H1 (cell line): ENCODE measurements around the gene SUPT4H1. TPM values are rescaled to one million over a fixed set of nuclear protein-coding genes. Genes with fewer than 3 reads are reported as not detected.

Source experiments
- CTCF ChIA-PET: fragments of 300-600 bp; sonication (Branson Sonifier 250); formaldehyde crosslinking; loops from one replicate; lab custom pipeline; 2021; ENCODE audit not compliant: partially characterized antibody; lab: Charles Lee
- POLR2A ChIA-PET: fragments of 300-600 bp; sonication (Branson Sonifier 250); formaldehyde crosslinking; loops from one replicate; lab custom pipeline; 2021; ENCODE audit warnings: inconsistent platforms; ENCODE audit not compliant: partially characterized antibody; lab: Charles Lee
- DNase-seq, 2 experiments: peaks; one replicate each; pipeline versions ENCODE4 v3.0.0 to v3.0.0-alpha.2; 2010 to 2022; ENCODE audit warnings: low spot score in 2 of 2, low read depth in 1 of 2, mixed read lengths in 1 of 2
- FAIRE-seq: peaks from 2 replicates; lab custom pipeline; 2011; peaks lifted over from hg19 to GRCh38; lab: Jason Lieb, UNC
- H2AFZ ChIP-seq: 2 replicates; pipeline ENCODE4 v1.8.1; 2012; ENCODE audit warnings: low read length, inconsistent platforms
- H2AK5ac ChIP-seq: 2 replicates; pipeline ENCODE4 v1.6.1; 2013; ENCODE audit warnings: low read depth, low read length
- H2BK120ac ChIP-seq: replicated peaks from 2 replicates; pipeline ENCODE3; 2013; ENCODE audit warnings: low read depth, low read length, inconsistent platforms
- H2BK12ac ChIP-seq: 2 replicates; pipeline ENCODE4 v1.6.1; 2013; ENCODE audit warnings: low read depth, low read length
- H2BK15ac ChIP-seq: 2 replicates; pipeline ENCODE4 v1.6.1; 2013; ENCODE audit warnings: low read length
- H2BK20ac ChIP-seq: 2 replicates; pipeline ENCODE4 v1.6.1; 2013; ENCODE audit warnings: low read length
- H2BK5ac ChIP-seq: 2 replicates; pipeline ENCODE4 v1.6.1; 2013; ENCODE audit warnings: low read depth, low read length
- H3K14ac ChIP-seq: 2 replicates; pipeline ENCODE4 v1.6.1; 2013; ENCODE audit warnings: inconsistent platforms; ENCODE audit not compliant: insufficient read length
- H3K18ac ChIP-seq: 2 replicates; pipeline ENCODE4 v1.6.1; 2013; ENCODE audit warnings: low read length; ENCODE audit errors: extremely low read depth
- H3K23ac ChIP-seq: 2 replicates; pipeline ENCODE4 v1.6.1; 2013; ENCODE audit warnings: inconsistent platforms; ENCODE audit not compliant: insufficient read length
- H3K23me2 ChIP-seq: 2 replicates; pipeline ENCODE4 v1.6.1; 2013; ENCODE audit warnings: low read depth, low read length
- H3K27ac ChIP-seq: 2 replicates; pipeline ENCODE4 v1.6.1; 2011; ENCODE audit warnings: low read depth, low read length, inconsistent platforms
- H3K27me3 ChIP-seq, 4 experiments: replicated peaks in 1 of 4; 1 replicate in 1 of 4; 2 replicates in 3 of 4; pipeline versions ENCODE4 v1.6.1 to v1.8.1; 2011 to 2013; ENCODE audit warnings: low read length in 3 of 4, mild to moderate bottlenecking in 3 of 4, inconsistent platforms in 2 of 4, mixed read lengths in 2 of 4, moderate library complexity in 1 of 4; ENCODE audit not compliant: control insufficient read depth in 3 of 4, insufficient read depth in 3 of 4; ENCODE audit errors: extremely low read depth in 1 of 4
- H3K36me3 ChIP-seq, 4 experiments: 2 replicates each; pipeline versions ENCODE4 v1.6.1 to v1.8.1; 2011 to 2013; ENCODE audit warnings: mild to moderate bottlenecking in 4 of 4, low read length in 3 of 4, moderate library complexity in 2 of 4, control low read depth in 1 of 4, inconsistent platforms in 1 of 4; ENCODE audit not compliant: insufficient read depth in 4 of 4, control insufficient read depth in 2 of 4
- H3K4ac ChIP-seq: replicated peaks from 2 replicates; pipeline ENCODE3; 2013; ENCODE audit warnings: low read length, low read depth, mixed read lengths, inconsistent platforms; ENCODE audit not compliant: insufficient read length
- H3K4me1 ChIP-seq, 4 experiments: replicated peaks in 1 of 4; 1 replicate in 1 of 4; 2 replicates in 3 of 4; pipeline versions ENCODE4 v1.6.1 to v1.8.1; 2011 to 2013; ENCODE audit warnings: low read length in 3 of 4, inconsistent platforms in 2 of 4, mixed read lengths in 1 of 4; ENCODE audit not compliant: insufficient read depth in 4 of 4, control insufficient read depth in 3 of 4
- H3K4me2 ChIP-seq, 2 experiments: 2 replicates each; pipeline versions ENCODE4 v1.6.1 to v1.8.1; 2011 to 2013; ENCODE audit warnings: low read depth in 2 of 2, low read length in 2 of 2, control low read depth in 1 of 2, inconsistent platforms in 1 of 2, mild to moderate bottlenecking in 1 of 2; ENCODE audit not compliant: insufficient read depth in 1 of 2
- H3K4me3 ChIP-seq, 4 experiments: fragments of 200-600, 300-600 bp in 1 of 4; sonication (generic), shearing (Covaris generic), sonication (Bioruptor Twin) in 1 of 4; 2 replicates each; pipeline versions ENCODE4 v1.5.1 to v1.8.1; 2011 to 2016; ENCODE audit warnings: low read length in 4 of 4, low read depth in 3 of 4, control low read depth in 2 of 4, inconsistent platforms in 2 of 4, mild to moderate bottlenecking in 2 of 4, mixed read lengths in 1 of 4, moderate library complexity in 1 of 4; ENCODE audit not compliant: insufficient read depth in 2 of 4; ENCODE audit errors: extremely low read depth in 1 of 4
- H3K56ac ChIP-seq: replicated peaks from 2 replicates; pipeline ENCODE3; 2013; ENCODE audit warnings: low read depth, mild to moderate bottlenecking, mixed read lengths, low read length, inconsistent platforms; ENCODE audit not compliant: insufficient read length
- H3K79me1 ChIP-seq: 2 replicates; pipeline ENCODE4 v1.6.1; 2013; ENCODE audit warnings: low read depth, low read length, control low read depth
- H3K79me2 ChIP-seq, 2 experiments: 2 replicates each; pipeline versions ENCODE4 v1.6.1 to v1.8.1; 2012 to 2013; ENCODE audit warnings: low read length in 2 of 2, mild to moderate bottlenecking in 2 of 2, inconsistent platforms in 1 of 2; ENCODE audit not compliant: insufficient read depth in 2 of 2, control insufficient read depth in 1 of 2
- H3K9ac ChIP-seq, 4 experiments: replicated peaks in 1 of 4; 1 replicate in 1 of 4; 2 replicates in 3 of 4; pipeline versions ENCODE4 v1.6.1 to v1.8.1; 2011 to 2013; ENCODE audit warnings: low read depth in 3 of 4, low read length in 3 of 4, control low read depth in 2 of 4, mild to moderate bottlenecking in 2 of 4, moderate library complexity in 2 of 4, inconsistent platforms in 1 of 4; ENCODE audit errors: extremely low read depth in 1 of 4
- H3K9me3 ChIP-seq, 2 experiments: 2 replicates each; pipeline versions ENCODE4 v1.6.1 to v1.8.1; 2012 to 2013; ENCODE audit warnings: mild to moderate bottlenecking in 2 of 2, moderate library complexity in 2 of 2, control low read depth in 1 of 2, inconsistent platforms in 1 of 2, low read depth in 1 of 2, low read length in 1 of 2, mixed read lengths in 1 of 2; ENCODE audit not compliant: insufficient read depth in 2 of 2
- H4K20me1 ChIP-seq, 2 experiments: replicated peaks in 1 of 2; 2 replicates each; pipeline versions ENCODE3 to v1.8.1; 2011 to 2013; ENCODE audit warnings: inconsistent platforms in 2 of 2, low read length in 2 of 2, mild to moderate bottlenecking in 1 of 2; ENCODE audit not compliant: insufficient read depth in 2 of 2, control insufficient read depth in 1 of 2
- H4K5ac ChIP-seq: 2 replicates; pipeline ENCODE4 v1.6.1; 2013; ENCODE audit warnings: low read length, low read depth, mixed read lengths, inconsistent platforms; ENCODE audit not compliant: insufficient read length
- H4K8ac ChIP-seq: 2 replicates; pipeline ENCODE4 v1.8.0; 2013; ENCODE audit warnings: mild to moderate bottlenecking, moderate library complexity, low read length, inconsistent platforms; ENCODE audit not compliant: insufficient read depth; ENCODE audit errors: extremely low read depth
- H4K91ac ChIP-seq: replicated peaks from 2 replicates; pipeline ENCODE3; 2013; ENCODE audit warnings: low read length, mixed read lengths, inconsistent platforms; ENCODE audit not compliant: insufficient read length
- ASH2L ChIP-seq: fragments of 200-600, 300-600 bp; sonication (generic); IDR thresholded peaks from one replicate; pipeline ENCODE4 v1.7.1; 2017; ENCODE audit warnings: low read length
- BACH1 ChIP-seq: IDR thresholded peaks from 2 replicates; pipeline ENCODE4 v1.6.1; 2012; ENCODE audit warnings: low read length, improper control_type of control experiment
- CREB1 ChIP-seq: IDR thresholded peaks from 2 replicates; pipeline ENCODE4 v1.6.1; 2012; ENCODE audit warnings: inconsistent platforms
- EGR1 ChIP-seq: IDR thresholded peaks from 2 replicates; pipeline ENCODE4 v1.6.1; 2011; ENCODE audit warnings: low read depth, low read length, borderline replicate concordance
- HDAC2 ChIP-seq, 2 experiments: fragments of 300-600 bp in 1 of 2; sonication (generic) in 1 of 2; IDR thresholded peaks; 2 replicates each; pipeline ENCODE4 v1.6.1; 2011 to 2012; ENCODE audit warnings: low read depth in 2 of 2, low read length in 2 of 2, mild to moderate bottlenecking in 2 of 2, moderate library complexity in 2 of 2, borderline replicate concordance in 1 of 2, inconsistent platforms in 1 of 2
- NRF1 ChIP-seq: IDR thresholded peaks from 2 replicates; pipeline ENCODE4 v1.6.1; 2011; ENCODE audit warnings: mild to moderate bottlenecking, low read depth, low read length, improper control_type of control experiment
- POU5F1 ChIP-seq: IDR thresholded peaks from 2 replicates; pipeline ENCODE4 v1.6.1; 2011; ENCODE audit warnings: low read depth, mild to moderate bottlenecking, low read length, moderate library complexity
- SAP30 ChIP-seq: fragments of 300-600 bp; sonication (generic); IDR thresholded peaks from 2 replicates; pipeline ENCODE4 v1.7.1; 2012; ENCODE audit warnings: low read length, moderate library complexity, mild to moderate bottlenecking, inconsistent platforms; ENCODE audit not compliant: insufficient read depth, insufficient replicate concordance
- SIN3A ChIP-seq, 2 experiments: IDR thresholded peaks in 1 of 2; conservative IDR thresholded peaks in 1 of 2; 2 replicates each; pipeline ENCODE4 v1.6.1; 2011 to 2012; ENCODE audit warnings: low read length in 2 of 2, improper control_type of control experiment in 1 of 2, low read depth in 1 of 2, mild to moderate bottlenecking in 1 of 2
- SP2 ChIP-seq: IDR thresholded peaks from 2 replicates; pipeline ENCODE4 v1.6.1; 2012; ENCODE audit warnings: mild to moderate bottlenecking, low read length, inconsistent platforms
- TAF1 ChIP-seq: IDR thresholded peaks from 2 replicates; pipeline ENCODE4 v1.6.1; 2011; ENCODE audit warnings: mild to moderate bottlenecking, low read depth, low read length
- TEAD4 ChIP-seq: IDR thresholded peaks from 2 replicates; pipeline ENCODE4 v1.6.1; 2012; ENCODE audit warnings: low read depth, low read length, inconsistent platforms, mixed read lengths
- USF2 ChIP-seq: IDR thresholded peaks from 2 replicates; pipeline ENCODE4 v1.6.1; 2011; ENCODE audit warnings: low read length, improper control_type of control experiment
- YY1 ChIP-seq: IDR thresholded peaks from 2 replicates; pipeline ENCODE4 v1.6.1; 2011; ENCODE audit warnings: low read depth, mild to moderate bottlenecking, low read length
- WGBS, 2 experiments: shearing (Covaris generic) in 1 of 2; methylation state at CpG; one replicate each; pipeline versions ENCODE4 v1.1.6 to v1.1.7; 2013 to 2015; ENCODE audit warnings: low lambda C conversion rate in 2 of 2, mixed read lengths in 2 of 2, inconsistent platforms in 1 of 2, low coverage in 1 of 2, missing lambda C conversion rate in 1 of 2; ENCODE audit not compliant: insufficient replicate concordance in 2 of 2, insufficient coverage in 1 of 2, insufficient read length in 1 of 2; ENCODE audit errors: extremely low coverage in 1 of 2, missing lambda C conversion rate in 1 of 2; 5-methylcytosine and 5-hydroxymethylcytosine counted together
- polyA plus RNA-seq, 7 experiments: library from polyadenylated mRNA; depleted of rRNA in 3 of 7; stranded (reverse) in 5 of 7; unstranded in 2 of 7; fragments of >200 nt in 5 of 7; fragments of 200-250 nt in 2 of 7; gene quantifications; 1 replicate in 5 of 7; 2 replicates in 1 of 7; 4 replicates in 1 of 7; pipeline versions ENCODE4 v1.2.1 to v1.2.3, GENCODE V29; 2011 to 2013; ENCODE audit warnings: missing spikeins in 2 of 7, mixed read lengths in 2 of 7
- total RNA-seq: library from RNA; stranded (reverse); fragmentation: NEBNext Ultra II Directional; extraction: Animal tissue kit (Norgen Biotek cat#: 25700); gene quantifications from 2 replicates; pipeline ENCODE4 v1.2.1, GENCODE V29; 2021

SUPT4H1 gene
- total and polyA plus RNA-seq, 2 of the 8 experiments (the other 6 are each of a cell fraction or from before 2014, with no cell fraction given): 112 to 143 TPM

- Histone ChIP-seq H3K79me1 (no peaks in the 10 kb centered on the region), H3K9me3 (no peaks in the 10 kb centered on the region), H2AK5ac (no peak overlapping the region), H4K20me1 (no peaks in the 10 kb centered on the region), H3K23me2 (no peaks in the 10 kb centered on the region), H2BK5ac (no peak overlapping the region), H3K27me3 (no peaks in the 10 kb centered on the region; a peak in 1 of 7 replicates), H3K9ac (no peak overlapping the region), H4K91ac (no peak overlapping the region), H4K8ac (no peak overlapping the region), H2BK120ac (no peak overlapping the region), H3K4me3 (no peak overlapping the region), H3K14ac (no peak overlapping the region), H2BK12ac (no peak overlapping the region), H2BK20ac (no peak overlapping the region), H3K4me2 (no peak overlapping the region), H2BK15ac (no peak overlapping the region), H3K36me3 (no peaks in the 10 kb centered on the region), H4K5ac (no peak overlapping the region), H3K27ac (no peak overlapping the region), H3K23ac (no peak overlapping the region), H3K18ac (no peak overlapping the region), H3K56ac (no peak overlapping the region), H2AFZ (no peak overlapping the region), H3K4ac (no peak overlapping the region), H3K79me2 (no peaks in the 10 kb centered on the region), H3K4me1 (peaks cover 3 to 18% (median 6%) of the 10 kb centered on the region in 4 experiments; a peak in 5 of 7 replicates)
- ChIA-PET CTCF (interaction anchor here (0.6 to 1.2 kb wide), 2 partner anchors 13 to 81 kb away, joined by 3 read pairs; no protein-coding TSS in a partner anchor), POLR2A (interaction anchor here (1.0 to 2.5 kb wide), 2 partner anchors 10 to 25 kb away, joined by 3 to 5 read pairs; no protein-coding TSS in a partner anchor)
- WGBS, 2 experiments: 84% methylated on average over 3 of the region's 3 CpGs; no CpG with 5 or more reads in 1 of the 2 experiments
- FAIRE-seq (no peak), DNase-seq (no peak)
- TF ChIP-seq ASH2L: no peak
- TF ChIP-seq SAP30: no peak
- no peak for TF ChIP-seq SIN3A (conservative IDR thresholded peaks at IDR 0.05 in 1 of 2, IDR thresholded peaks at IDR 0.05 in 1 of 2; ENCODE audit: low read depth in 1 of 2, low read length in 2 of 2)
- no peak for TF ChIP-seq BACH1
- TF ChIP-seq TAF1: no peak
- no peak for TF ChIP-seq SP2
- no peak for TF ChIP-seq POU5F1
- TF ChIP-seq TEAD4: no peak
- TF ChIP-seq USF2: no peak
- TF ChIP-seq CREB1: no peak
- TF ChIP-seq NRF1: no peak
- TF ChIP-seq HDAC2 (IDR thresholded peaks at IDR 0.05; ENCODE audit: borderline replicate concordance in 1 of 2, low read depth in 2 of 2, low read length in 2 of 2): no peak
- no peak for TF ChIP-seq YY1
- TF ChIP-seq EGR1: no peak
These were observed 32.9 kb upstream of the SUPT4H1 start for GRCh38 chr17:58384897-58385296.
